OCI-LY3 (cell line): ENCODE data around the gene ITSN1.

Experiments used
- H2AFZ ChIP-seq: fragments of 200-600, 300-600 bp; shearing (Covaris generic); 2 replicates; pipeline ENCODE4 v1.6.0; 2014; ENCODE audit warnings: antibody characterized with exemption, low read depth, low read length
- H3K27ac ChIP-seq: fragments of 200-600, 300-600 bp; sonication (generic); 2 replicates; pipeline ENCODE4 v1.5.1; 2014; ENCODE audit warnings: mild to moderate bottlenecking, low read length, moderate library complexity, mixed read lengths
- H3K27me3 ChIP-seq: fragments of 200-600, 300-600 bp; sonication (generic); 2 replicates; pipeline ENCODE4 v1.6.1; 2014; ENCODE audit warnings: low read depth, low read length, mixed read lengths
- H3K36me3 ChIP-seq: fragments of 200-600, 300-600 bp; sonication (generic); replicated peaks from 2 replicates; pipeline ENCODE3; 2014; ENCODE audit warnings: low read depth, low read length, mixed read lengths
- H3K4me1 ChIP-seq: fragments of 300-600, 200-600 bp; sonication (generic); 2 replicates; pipeline ENCODE4 v1.6.1; 2014; ENCODE audit warnings: low read length, mixed read lengths
- H3K4me2 ChIP-seq: fragments of 200-600, 300-600 bp; sonication (generic); 2 replicates; pipeline ENCODE4 v1.6.1; 2014; ENCODE audit warnings: low read length, mixed read lengths
- H3K4me3 ChIP-seq: fragments of 300-600, 200-600 bp; sonication (generic); 2 replicates; pipeline ENCODE4 v1.5.1; 2014; ENCODE audit warnings: antibody characterized with exemption, mild to moderate bottlenecking, low read length, moderate library complexity
- H3K79me2 ChIP-seq: fragments of 300-600, 200-600 bp; shearing (Covaris generic); 2 replicates; pipeline ENCODE4 v1.6.1; 2014; ENCODE audit warnings: mild to moderate bottlenecking, low read length, mixed read lengths
- H3K9ac ChIP-seq: fragments of 300-600, 200-600 bp; shearing (Covaris generic); 2 replicates; pipeline ENCODE4 v1.6.0; 2014; ENCODE audit warnings: mild to moderate bottlenecking, low read length, moderate library complexity
- H3K9me3 ChIP-seq: fragments of 200-600, 300-600 bp; shearing (Covaris generic); 2 replicates; pipeline ENCODE4 v1.6.1; 2014; ENCODE audit warnings: low read length, mixed read lengths; ENCODE audit not compliant: insufficient read depth
- H4K20me1 ChIP-seq: fragments of 200-600, 300-600 bp; sonication (generic); 2 replicates; pipeline ENCODE4 v1.6.1; 2016; ENCODE audit warnings: low read length, mixed read lengths; ENCODE audit not compliant: insufficient read depth
- CTCF ChIP-seq: fragments of 200-600, 300-600 bp; sonication (generic); IDR thresholded peaks from 2 replicates; pipeline ENCODE4 v1.5.1; 2014; ENCODE audit warnings: antibody characterized with exemption, low read length, low read depth
- EZH2phosphoT487 ChIP-seq: fragments of 200-600 bp; shearing (Covaris generic); IDR thresholded peaks from 2 replicates; pipeline ENCODE4 v1.6.1; 2018; ENCODE audit warnings: antibody characterized with exemption, mixed run types, low read depth

The ITSN1 gene

GRCh38 chr21:33668180-33668579 lies 25.9 kb downstream of the ITSN1 start:
- Histone ChIP-seq H3K4me2 (no peak overlapping the region), H3K9ac (no peak overlapping the region), H3K27me3 (no peaks in the 10 kb centered on the region), H2AFZ (no peak overlapping the region), H4K20me1 (0 out of 2 replicates have a peak, but pooled peaks cover 3% of the 10 kb centered on the region), H3K9me3 (no peaks in the 10 kb centered on the region), H3K4me1 (peaks cover 8% of the 10 kb centered on the region), H3K36me3 (no peaks in the 10 kb centered on the region), H3K4me3 (no peak overlapping the region), H3K27ac (no peak overlapping the region), H3K79me2 (no peaks in the 10 kb centered on the region)
- TF ChIP-seq CTCF: no peak
- no peak for TF ChIP-seq EZH2phosphoT487

- Histone ChIP-seq H3K4me2 (no peak overlapping the region), H3K36me3 (no peaks in the 10 kb centered on the region), H4K20me1 (0 out of 2 replicates have a peak, but pooled peaks cover 3% of the 10 kb centered on the region), H2AFZ (no peak overlapping the region), H3K79me2 (no peaks in the 10 kb centered on the region), H3K4me3 (no peak overlapping the region), H3K4me1 (peaks cover 8% of the 10 kb centered on the region), H3K9ac (no peak overlapping the region), H3K9me3 (no peaks in the 10 kb centered on the region), H3K27ac (no peak overlapping the region), H3K27me3 (no peaks in the 10 kb centered on the region)
- TF ChIP-seq CTCF (no peak), EZH2phosphoT487 (no peak)
These were observed 26.3 kb downstream of the ITSN1 start for GRCh38 chr21:33668620-33669019.

- Histone ChIP-seq H3K9ac (no peak overlapping the region), H3K36me3 (no peaks in the 10 kb centered on the region), H3K9me3 (no peaks in the 10 kb centered on the region), H3K4me1 (peaks cover 8% of the 10 kb centered on the region), H3K79me2 (no peaks in the 10 kb centered on the region), H4K20me1 (0 out of 2 replicates have a peak, but pooled peaks cover 3% of the 10 kb centered on the region), H3K4me3 (no peak overlapping the region), H3K27me3 (no peaks in the 10 kb centered on the region), H3K27ac (no peak overlapping the region), H2AFZ (no peak overlapping the region), H3K4me2 (no peak overlapping the region)
- no peak for TF ChIP-seq EZH2phosphoT487
- no peak for TF ChIP-seq CTCF
These were observed 28.0 kb downstream of the ITSN1 start for GRCh38 chr21:33670076-33670978.

- no peak overlapping the region for H3K27ac ChIP-seq
- H4K20me1 ChIP-seq: 0 out of 2 replicates have a peak, but pooled peaks cover 3% of the 10 kb centered on the region
- no peak for TF ChIP-seq CTCF
- no peak for TF ChIP-seq EZH2phosphoT487
- no peak overlapping the region for H3K4me2 ChIP-seq
- H3K79me2 ChIP-seq: no peaks in the 10 kb centered on the region
- no peaks in the 10 kb centered on the region for H3K9me3 ChIP-seq
- no peak overlapping the region for H3K4me3 ChIP-seq
- H3K36me3 ChIP-seq: no peaks in the 10 kb centered on the region
- H3K4me1 ChIP-seq: peaks cover 7% of the 10 kb centered on the region
- no peak overlapping the region for H2AFZ ChIP-seq
- H3K27me3 ChIP-seq: no peaks in the 10 kb centered on the region
- no peak overlapping the region for H3K9ac ChIP-seq
These were observed 31.2 kb downstream of the ITSN1 start for GRCh38 chr21:33673473-33673872.
